Liver (tissue), 9 donors: ENCODE results near the gene ZNF74. TPM values are rescaled to one million over a fixed set of nuclear protein-coding genes. Genes with fewer than 3 reads are reported as not detected.

ENCODE experiments used
- DNase-seq: peaks from one replicate; pipeline ENCODE4 v3.0.0-alpha.2; 2017; ENCODE audit warnings: low spot score
- H3K27ac ChIP-seq, 2 donors: one replicate each; pipeline ENCODE4 v1.7.0; 2013; ENCODE audit warnings: inconsistent platforms in 2 of 2, low read length in 2 of 2, control low read depth in 1 of 2, low read depth in 1 of 2, mild to moderate bottlenecking in 1 of 2
- H3K27me3 ChIP-seq, 4 donors: one replicate each; pipeline versions ENCODE4 v1.6.1 to v1.7.0; 2013; ENCODE audit warnings: low read length in 3 of 4, inconsistent platforms in 1 of 4, mild to moderate bottlenecking in 1 of 4, moderate library complexity in 1 of 4; ENCODE audit not compliant: control insufficient read depth in 4 of 4, insufficient read depth in 4 of 4
- H3K36me3 ChIP-seq, 4 donors: one replicate each; pipeline versions ENCODE4 v1.6.1 to v1.7.0; 2013; ENCODE audit warnings: low read length in 3 of 4, mild to moderate bottlenecking in 3 of 4, low read depth in 1 of 4, moderate library complexity in 1 of 4; ENCODE audit not compliant: control insufficient read depth in 4 of 4, insufficient read depth in 3 of 4
- H3K4me1 ChIP-seq, 4 donors: one replicate each; pipeline versions ENCODE4 v1.6.1 to v1.7.0; 2013; ENCODE audit warnings: low read length in 3 of 4, mild to moderate bottlenecking in 3 of 4, moderate library complexity in 1 of 4; ENCODE audit not compliant: control insufficient read depth in 4 of 4, insufficient read depth in 4 of 4
- H3K4me3 ChIP-seq, 3 donors: one replicate each; pipeline versions ENCODE4 v1.6.1 to v1.7.0; 2013; ENCODE audit warnings: low read length in 3 of 3, control low read depth in 1 of 3, low read depth in 1 of 3, mild to moderate bottlenecking in 1 of 3
- H3K9ac ChIP-seq, 2 donors: one replicate each; pipeline ENCODE4 v1.7.0; 2013; ENCODE audit warnings: low read length in 2 of 2, mild to moderate bottlenecking in 2 of 2, moderate library complexity in 2 of 2, control low read depth in 1 of 2, low read depth in 1 of 2
- H3K9me3 ChIP-seq, 4 donors: one replicate each; pipeline versions ENCODE4 v1.6.1 to v1.7.0; 2013; ENCODE audit warnings: low read length in 3 of 4; ENCODE audit not compliant: control insufficient read depth in 4 of 4
- EGR1 ChIP-seq, 2 donors: IDR thresholded peaks; 2 replicates each; pipeline ENCODE4 v1.6.1; 2016 to 2018; ENCODE audit warnings: antibody characterized with exemption in 2 of 2, low read depth in 2 of 2
- FOXA1 ChIP-seq: IDR thresholded peaks from 2 replicates; pipeline ENCODE4 v1.6.1; 2016; ENCODE audit warnings: antibody characterized with exemption
- FOXA2 ChIP-seq: IDR thresholded peaks from 2 replicates; pipeline ENCODE4 v1.6.1; 2016; ENCODE audit warnings: antibody characterized with exemption
- GABPA ChIP-seq, 2 donors: IDR thresholded peaks in 1 of 2; conservative IDR thresholded peaks in 1 of 2; 2 replicates each; pipeline ENCODE4 v1.6.1; 2016; ENCODE audit warnings: antibody characterized with exemption in 2 of 2, mild to moderate bottlenecking in 1 of 2, moderate library complexity in 1 of 2
- HNF4A ChIP-seq, 2 donors: conservative IDR thresholded peaks; 2 replicates each; pipeline ENCODE4 v1.6.1; 2016; ENCODE audit warnings: antibody characterized with exemption in 2 of 2, mild to moderate bottlenecking in 2 of 2
- JUND ChIP-seq, 2 donors: IDR thresholded peaks; 2 replicates each; pipeline ENCODE4 v1.6.1; 2016; ENCODE audit warnings: antibody characterized with exemption in 2 of 2
- NR2F2 ChIP-seq: IDR thresholded peaks from 2 replicates; pipeline ENCODE4 v1.6.1; 2016; ENCODE audit warnings: antibody characterized with exemption
- RAD21 ChIP-seq, 2 donors: IDR thresholded peaks; 2 replicates each; pipeline ENCODE4 v1.6.1; 2016; ENCODE audit warnings: antibody characterized with exemption in 2 of 2, mild to moderate bottlenecking in 2 of 2
- RXRA ChIP-seq, 2 donors: IDR thresholded peaks; 2 replicates each; pipeline ENCODE4 v1.6.1; 2017 to 2018; ENCODE audit warnings: antibody characterized with exemption in 2 of 2, mild to moderate bottlenecking in 1 of 2
- SP1 ChIP-seq: IDR thresholded peaks from 2 replicates; pipeline ENCODE4 v1.6.1; 2018; ENCODE audit warnings: antibody characterized with exemption, mild to moderate bottlenecking
- TAF1 ChIP-seq: conservative IDR thresholded peaks from 2 replicates; pipeline ENCODE4 v1.6.1; 2016; ENCODE audit warnings: antibody characterized with exemption, mild to moderate bottlenecking
- YY1 ChIP-seq: IDR thresholded peaks from 2 replicates; pipeline ENCODE4 v1.6.1; 2016; ENCODE audit warnings: antibody characterized with exemption, mild to moderate bottlenecking
- WGBS: extraction: QIAGEN DNeasy Blood & Tissue Kit; methylation state at CpG from one replicate; pipeline ENCODE4 v1.1.7; 2013; 5-methylcytosine and 5-hydroxymethylcytosine counted together
- polyA plus RNA-seq, 2 donors: library from polyadenylated mRNA; stranded (reverse) in 1 of 2; unstranded in 1 of 2; fragments of 200-250 nt in 1 of 2; fragments of >200 nt in 1 of 2; fragmentation: Nextera tagmentation in 1 of 2; extraction: Ambion mirVana in 1 of 2; gene quantifications; one replicate each; pipeline versions ENCODE4 v1.2.1 to v1.2.3, GENCODE V29; 2013 to 2015
- total RNA-seq, 2 donors: library from RNA; depleted of rRNA; stranded (reverse); fragments of >200 nt; gene quantifications; one replicate each; pipeline ENCODE4 v1.2.3, GENCODE V29; 2014
- TF ChIP-seq, protein P1 (sequence below): IDR thresholded peaks from 2 replicates; pipeline ENCODE4 v1.6.1; 2016; ENCODE audit warnings: antibody characterized with exemption
- TF ChIP-seq, protein P2 (sequence below): IDR thresholded peaks from 2 replicates; pipeline ENCODE4 v1.6.1; 2016; ENCODE audit warnings: antibody characterized with exemption, mild to moderate bottlenecking
- TF ChIP-seq, protein P3 (sequence below): IDR thresholded peaks from 2 replicates; pipeline ENCODE4 v1.6.1; 2016; ENCODE audit warnings: antibody characterized with exemption
- TF ChIP-seq, protein P4 (sequence below): fragments of 150-350 bp; IDR thresholded peaks from 2 replicates; pipeline ENCODE4 v1.5.1; 2017; ENCODE audit warnings: improper control_type of control experiment, low read depth, low read length; ENCODE audit not compliant: missing input control
- donor health status: healthy.
- donor health status: healthy.
- donor health status: healthy.
- donor health status: healthy.
- donor health status: healthy.

Gene ZNF74
- total and polyA plus RNA-seq, 4 donors, result 0.99 to 5.0 (median 3.1) TPM

DNA sequence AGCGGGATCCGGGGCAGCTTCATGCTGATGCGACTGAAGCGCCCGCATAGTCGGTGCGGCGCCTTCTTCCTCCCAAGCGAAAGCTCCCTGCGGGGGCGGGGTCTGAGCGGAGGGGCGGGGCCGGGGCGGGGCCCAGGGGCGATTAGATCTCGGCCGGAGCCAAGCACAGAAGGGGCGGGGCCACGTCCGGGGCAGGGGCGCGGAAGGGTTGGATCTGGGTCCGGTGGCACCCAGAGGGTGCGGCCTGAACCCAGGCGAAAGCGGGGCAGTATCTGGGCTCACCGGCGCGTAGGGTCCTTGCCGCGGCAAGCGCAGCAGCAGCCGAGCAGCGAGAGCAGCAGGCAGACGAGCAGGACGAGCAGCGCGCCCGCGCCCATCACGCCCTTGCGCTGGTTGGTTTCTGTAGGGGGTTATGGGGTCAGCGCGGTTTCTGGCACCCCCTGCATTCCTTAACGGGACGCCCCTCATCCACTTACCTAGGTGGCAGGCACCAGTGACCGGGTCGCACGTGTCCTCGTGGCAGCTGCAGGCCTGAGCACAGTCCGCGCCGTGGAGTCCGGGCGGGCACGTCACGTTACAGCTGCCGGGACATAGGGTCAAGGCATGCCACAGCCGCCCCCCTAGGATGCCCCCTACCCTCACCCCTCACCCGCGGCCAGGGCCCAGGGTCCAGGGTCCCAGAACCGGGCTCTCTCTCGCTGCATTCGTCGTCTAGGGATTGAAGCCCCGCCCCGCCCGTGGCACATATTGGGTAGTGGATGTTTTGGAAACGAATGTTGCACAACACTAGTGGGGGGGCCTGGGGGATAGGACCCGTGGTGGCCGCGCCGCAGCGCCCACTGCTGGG is 35.5 kb downstream of the ZNF74 start:
- H3K9me3 ChIP-seq, result no peaks in the 10 kb centered on the region
- DNase-seq, result peak; percentile 82
- 24% methylated on average over 75 of the region's 75 CpGs for WGBS
- H3K27me3 ChIP-seq, result peaks cover 0 to 10% (median 3%) of the 10 kb centered on the region in 4 donors
- H3K4me3 ChIP-seq, result peak overlapping the region in 1 of 3 donors; percentile 41
- H3K36me3 ChIP-seq, result no peaks in the 10 kb centered on the region
- H3K27ac ChIP-seq, result no peak overlapping the region
- H3K9ac ChIP-seq, result no peak overlapping the region
- peaks cover 12 to 34% (median 23%) of the 10 kb centered on the region in 4 donors for H3K4me1 ChIP-seq
- TF ChIP-seq, protein P1, sequence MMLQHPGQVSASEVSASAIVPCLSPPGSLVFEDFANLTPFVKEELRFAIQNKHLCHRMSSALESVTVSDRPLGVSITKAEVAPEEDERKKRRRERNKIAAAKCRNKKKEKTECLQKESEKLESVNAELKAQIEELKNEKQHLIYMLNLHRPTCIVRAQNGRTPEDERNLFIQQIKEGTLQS, result no peak

DNA sequence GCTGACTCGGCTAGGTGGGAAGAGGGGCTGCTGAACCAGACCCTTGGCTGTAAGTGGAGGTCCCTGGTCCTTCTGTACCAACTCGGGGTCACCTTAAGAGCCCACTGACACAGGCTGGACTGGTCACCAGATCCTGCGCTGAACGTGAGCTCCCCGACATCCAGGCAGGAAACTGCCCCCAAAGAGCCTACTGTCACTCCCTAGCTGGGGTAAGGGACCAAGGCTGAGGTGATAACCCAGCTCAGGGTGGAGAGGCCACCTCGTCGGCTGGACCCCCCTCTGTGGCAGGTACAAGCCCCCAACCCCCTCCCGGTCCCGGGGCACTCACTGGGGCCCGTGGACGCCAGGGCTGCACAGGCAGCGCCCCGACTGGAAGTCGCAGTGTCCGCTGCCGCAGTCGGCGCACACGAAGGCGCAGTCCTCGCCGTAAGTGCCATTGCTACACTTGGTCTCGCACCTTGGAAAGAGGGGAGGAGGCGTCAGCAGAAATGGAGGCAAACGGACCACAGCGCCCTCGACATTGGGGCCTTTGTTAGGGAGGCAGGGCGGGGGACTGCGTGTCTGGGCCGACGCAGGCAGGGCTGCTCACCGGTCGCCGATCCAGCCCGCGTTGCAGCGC is 36.3 kb downstream of the ZNF74 start:
- Histone ChIP-seq H3K4me3 (peak overlapping the region in 1 of 3 donors; percentile 24), H3K27me3 (peaks cover 0 to 10% (median 3%) of the 10 kb centered on the region in 4 donors), H3K9me3 (no peaks in the 10 kb centered on the region), H3K9ac (no peak overlapping the region), H3K4me1 (peaks cover 12 to 33% (median 22%) of the 10 kb centered on the region in 4 donors), H3K27ac (no peak overlapping the region), H3K36me3 (no peaks in the 10 kb centered on the region)
- 24% methylated on average over 37 of the region's 37 CpGs for WGBS
- DNase-seq, result no peak
- TF ChIP-seq FOXA2 (no peak), GABPA (IDR thresholded peaks at IDR 0.05 in 1 of 2, conservative IDR thresholded peaks at IDR 0.05 in 1 of 2) (no peak), SP1 (no peak), EGR1 (IDR thresholded peaks at IDR 0.05; ENCODE audit: low read depth in 2 of 2) (no peak), HNF4A (conservative IDR thresholded peaks at IDR 0.05) (no peak), RXRA (IDR thresholded peaks at IDR 0.05) (no peak), TAF1 (no peak), JUND (IDR thresholded peaks at IDR 0.05) (no peak), NR2F2 (no peak), YY1 (no peak), FOXA1 (no peak), RAD21 (IDR thresholded peaks at IDR 0.05) (no peak)
- TF ChIP-seq, protein P2, sequence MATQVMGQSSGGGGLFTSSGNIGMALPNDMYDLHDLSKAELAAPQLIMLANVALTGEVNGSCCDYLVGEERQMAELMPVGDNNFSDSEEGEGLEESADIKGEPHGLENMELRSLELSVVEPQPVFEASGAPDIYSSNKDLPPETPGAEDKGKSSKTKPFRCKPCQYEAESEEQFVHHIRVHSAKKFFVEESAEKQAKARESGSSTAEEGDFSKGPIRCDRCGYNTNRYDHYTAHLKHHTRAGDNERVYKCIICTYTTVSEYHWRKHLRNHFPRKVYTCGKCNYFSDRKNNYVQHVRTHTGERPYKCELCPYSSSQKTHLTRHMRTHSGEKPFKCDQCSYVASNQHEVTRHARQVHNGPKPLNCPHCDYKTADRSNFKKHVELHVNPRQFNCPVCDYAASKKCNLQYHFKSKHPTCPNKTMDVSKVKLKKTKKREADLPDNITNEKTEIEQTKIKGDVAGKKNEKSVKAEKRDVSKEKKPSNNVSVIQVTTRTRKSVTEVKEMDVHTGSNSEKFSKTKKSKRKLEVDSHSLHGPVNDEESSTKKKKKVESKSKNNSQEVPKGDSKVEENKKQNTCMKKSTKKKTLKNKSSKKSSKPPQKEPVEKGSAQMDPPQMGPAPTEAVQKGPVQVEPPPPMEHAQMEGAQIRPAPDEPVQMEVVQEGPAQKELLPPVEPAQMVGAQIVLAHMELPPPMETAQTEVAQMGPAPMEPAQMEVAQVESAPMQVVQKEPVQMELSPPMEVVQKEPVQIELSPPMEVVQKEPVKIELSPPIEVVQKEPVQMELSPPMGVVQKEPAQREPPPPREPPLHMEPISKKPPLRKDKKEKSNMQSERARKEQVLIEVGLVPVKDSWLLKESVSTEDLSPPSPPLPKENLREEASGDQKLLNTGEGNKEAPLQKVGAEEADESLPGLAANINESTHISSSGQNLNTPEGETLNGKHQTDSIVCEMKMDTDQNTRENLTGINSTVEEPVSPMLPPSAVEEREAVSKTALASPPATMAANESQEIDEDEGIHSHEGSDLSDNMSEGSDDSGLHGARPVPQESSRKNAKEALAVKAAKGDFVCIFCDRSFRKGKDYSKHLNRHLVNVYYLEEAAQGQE, result no peak
- TF ChIP-seq, protein P1, result no peak
- TF ChIP-seq, protein P3, sequence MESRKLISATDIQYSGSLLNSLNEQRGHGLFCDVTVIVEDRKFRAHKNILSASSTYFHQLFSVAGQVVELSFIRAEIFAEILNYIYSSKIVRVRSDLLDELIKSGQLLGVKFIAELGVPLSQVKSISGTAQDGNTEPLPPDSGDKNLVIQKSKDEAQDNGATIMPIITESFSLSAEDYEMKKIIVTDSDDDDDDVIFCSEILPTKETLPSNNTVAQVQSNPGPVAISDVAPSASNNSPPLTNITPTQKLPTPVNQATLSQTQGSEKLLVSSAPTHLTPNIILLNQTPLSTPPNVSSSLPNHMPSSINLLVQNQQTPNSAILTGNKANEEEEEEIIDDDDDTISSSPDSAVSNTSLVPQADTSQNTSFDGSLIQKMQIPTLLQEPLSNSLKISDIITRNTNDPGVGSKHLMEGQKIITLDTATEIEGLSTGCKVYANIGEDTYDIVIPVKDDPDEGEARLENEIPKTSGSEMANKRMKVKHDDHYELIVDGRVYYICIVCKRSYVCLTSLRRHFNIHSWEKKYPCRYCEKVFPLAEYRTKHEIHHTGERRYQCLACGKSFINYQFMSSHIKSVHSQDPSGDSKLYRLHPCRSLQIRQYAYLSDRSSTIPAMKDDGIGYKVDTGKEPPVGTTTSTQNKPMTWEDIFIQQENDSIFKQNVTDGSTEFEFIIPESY, result no peak
- TF ChIP-seq, protein P4, sequence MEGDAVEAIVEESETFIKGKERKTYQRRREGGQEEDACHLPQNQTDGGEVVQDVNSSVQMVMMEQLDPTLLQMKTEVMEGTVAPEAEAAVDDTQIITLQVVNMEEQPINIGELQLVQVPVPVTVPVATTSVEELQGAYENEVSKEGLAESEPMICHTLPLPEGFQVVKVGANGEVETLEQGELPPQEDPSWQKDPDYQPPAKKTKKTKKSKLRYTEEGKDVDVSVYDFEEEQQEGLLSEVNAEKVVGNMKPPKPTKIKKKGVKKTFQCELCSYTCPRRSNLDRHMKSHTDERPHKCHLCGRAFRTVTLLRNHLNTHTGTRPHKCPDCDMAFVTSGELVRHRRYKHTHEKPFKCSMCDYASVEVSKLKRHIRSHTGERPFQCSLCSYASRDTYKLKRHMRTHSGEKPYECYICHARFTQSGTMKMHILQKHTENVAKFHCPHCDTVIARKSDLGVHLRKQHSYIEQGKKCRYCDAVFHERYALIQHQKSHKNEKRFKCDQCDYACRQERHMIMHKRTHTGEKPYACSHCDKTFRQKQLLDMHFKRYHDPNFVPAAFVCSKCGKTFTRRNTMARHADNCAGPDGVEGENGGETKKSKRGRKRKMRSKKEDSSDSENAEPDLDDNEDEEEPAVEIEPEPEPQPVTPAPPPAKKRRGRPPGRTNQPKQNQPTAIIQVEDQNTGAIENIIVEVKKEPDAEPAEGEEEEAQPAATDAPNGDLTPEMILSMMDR, result no peak
